OCI-LY7 (cell line): ENCODE measurements around the gene SELPLG. TPM values are rescaled to one million over a fixed set of nuclear protein-coding genes. Genes with fewer than 3 reads are reported as not detected.

Source experiments
- BruUV-seq: library from RNA; stranded (reverse); fragments of 400-500 nt; replicated peaks from 2 replicates; lab custom pipeline; 2021; lab: Mats Ljungman, UMichigan
- CTCF ChIA-PET: fragments of 300-600 bp; sonication (Branson Sonifier 250); formaldehyde crosslinking; loops from one replicate; lab custom pipeline; 2022; ENCODE audit warnings: antibody characterized with exemption; ENCODE audit not compliant: unreplicated experiment; lab: Charles Lee
- POLR2A ChIA-PET: fragments of 300-600 bp; sonication (Branson Sonifier 250); formaldehyde crosslinking; loops from one replicate; lab custom pipeline; 2022; ENCODE audit warnings: antibody characterized with exemption; lab: Charles Lee
- DNase-seq: peaks from one replicate; pipeline ENCODE4 v3.0.0-alpha.2; 2015; ENCODE audit warnings: low spot score
- H2AFZ ChIP-seq: fragments of 200-600 bp; sonication (generic), shearing (Covaris generic); 2 replicates; pipeline ENCODE4 v1.6.1; 2014; ENCODE audit warnings: mild to moderate bottlenecking, antibody characterized with exemption, low read length, moderate library complexity
- H3K27ac ChIP-seq: fragments of 200-600 bp; sonication (generic); 2 replicates; pipeline ENCODE4 v1.5.1; 2014; ENCODE audit warnings: mixed run types, low read depth, mild to moderate bottlenecking, moderate library complexity, low read length, inconsistent platforms; ENCODE audit not compliant: poor library complexity, severe bottlenecking
- H3K36me3 ChIP-seq: fragments of 200-600 bp; sonication (generic); 2 replicates; pipeline ENCODE4 v1.6.1; 2014; ENCODE audit warnings: mild to moderate bottlenecking, antibody characterized with exemption, low read length, moderate library complexity, mixed read lengths; ENCODE audit not compliant: insufficient read depth
- H3K4me1 ChIP-seq: fragments of 200-600 bp; sonication (generic); 2 replicates; pipeline ENCODE4 v1.5.1; 2014; ENCODE audit warnings: mild to moderate bottlenecking, low read length; ENCODE audit not compliant: insufficient read depth, poor library complexity, severe bottlenecking
- H3K4me2 ChIP-seq: fragments of 200-600 bp; sonication (generic); 2 replicates; pipeline ENCODE4 v1.6.1; 2014; ENCODE audit warnings: mild to moderate bottlenecking, low read length
- H3K4me3 ChIP-seq: fragments of 200-600 bp; sonication (generic); 2 replicates; pipeline ENCODE4 v1.5.1; 2014; ENCODE audit warnings: mild to moderate bottlenecking, low read depth, low read length; ENCODE audit not compliant: poor library complexity, severe bottlenecking
- H3K79me2 ChIP-seq: fragments of 200-600 bp; sonication (generic); 2 replicates; pipeline ENCODE4 v1.6.1; 2016; ENCODE audit warnings: low read depth, mild to moderate bottlenecking, low read length, moderate library complexity, mixed read lengths; ENCODE audit not compliant: insufficient read depth
- H3K9me2 ChIP-seq: fragments of 200-600 bp; sonication (generic); 2 replicates; pipeline ENCODE4 v1.6.1; 2016; ENCODE audit warnings: mild to moderate bottlenecking, low read length, mixed read lengths; ENCODE audit not compliant: insufficient read depth
- H3K9me3 ChIP-seq: fragments of 200-600 bp; sonication (generic); 2 replicates; pipeline ENCODE4 v1.6.1; 2014; ENCODE audit warnings: mild to moderate bottlenecking, mixed run types, low read length, mixed read lengths
- H4K20me1 ChIP-seq: fragments of 200-600 bp; sonication (generic); 2 replicates; pipeline ENCODE4 v1.6.1; 2014; ENCODE audit warnings: mild to moderate bottlenecking, antibody characterized with exemption, low read length, moderate library complexity, mixed read lengths; ENCODE audit not compliant: insufficient read depth
- CTCF ChIP-seq: fragments of 200-600 bp; sonication (generic); conservative IDR thresholded peaks from 2 replicates; pipeline ENCODE4 v1.5.1; 2014; ENCODE audit warnings: mild to moderate bottlenecking, antibody characterized with exemption, low read length, moderate library complexity, mixed read lengths
- EZH2phosphoT487 ChIP-seq: fragments of 200-600 bp; sonication (generic); IDR thresholded peaks from 2 replicates; pipeline ENCODE4 v1.6.1; 2018; ENCODE audit warnings: low read depth, borderline replicate concordance, mild to moderate bottlenecking, mixed run types, antibody characterized with exemption, low read length, moderate library complexity, mixed read lengths
- intact Hi-C: fragments of 100-400 bp; cut with micrococcal nuclease; formaldehyde crosslinking; loops from one replicate; pipeline ENCODE4 v1.10.0; 2022; ENCODE audit not compliant: unreplicated experiment
- total RNA-seq, 2 experiments: library from RNA; depleted of rRNA in 1 of 2; stranded (reverse); fragments of >200 nt in 1 of 2; shearing (Covaris generic) in 1 of 2; gene quantifications; 2 replicates each; pipeline ENCODE4 v1.2.3, GENCODE V29; 2014 to 2022

Gene SELPLG
- total RNA-seq, 2 experiments from 2014 or later: 20.0 to 21.0 TPM

GRCh38 chr12:108642269-108642870, 8.7 kb upstream of the SELPLG start:
- Histone ChIP-seq H3K4me3 (peak overlapping the region; percentile 41), H3K4me1 (peaks cover 100% of the 10 kb centered on the region), H2AFZ (no peak overlapping the region), H3K9me2 (no peaks in the 10 kb centered on the region), H4K20me1 (no peaks in the 10 kb centered on the region), H3K36me3 (peaks cover 60% of the 10 kb centered on the region), H3K79me2 (peaks cover 37% of the 10 kb centered on the region; the same call in 1 of the 2 replicates), H3K4me2 (peak overlapping the region; percentile 72), H3K27ac (peak overlapping the region; percentile 99), H3K9me3 (0 out of 2 replicates have a peak, but pooled peaks cover 4% of the 10 kb centered on the region)
- no peak for TF ChIP-seq EZH2phosphoT487
- TF ChIP-seq CTCF: no peak
- peak; percentile 93 for DNase-seq
- no TSS peak for BruUV-seq
- CTCF ChIA-PET: interaction anchor here (0.6 to 1.9 kb wide), 2 partner anchors 19 to 25 kb away, joined by 3 to 5 read pairs; no protein-coding TSS in a partner anchor
- POLR2A ChIA-PET: interaction anchor here (0.6 to 17.7 kb wide), 8 partner anchors 10 to 88 kb away, joined by 3 to 330 read pairs (median 30); partner anchors contain the start of genes ISCU, SART3 and SELPLG
- intact Hi-C loops: loop anchor here (1.0 kb wide), 2 partner anchors 9 to 22 kb away; partner anchors contain the start of gene SELPLG

GRCh38 chr12:108641446-108642268, 8.0 kb upstream of the SELPLG start:
- H3K36me3 ChIP-seq: peaks cover 53% of the 10 kb centered on the region
- ChIA-PET POLR2A (interaction anchor here (0.6 to 17.7 kb wide), 9 partner anchors 9 to 76 kb away, joined by 3 to 330 read pairs (median 27); partner anchors contain the start of genes ISCU, SART3 and SELPLG), CTCF (interaction anchor here (0.9 to 1.9 kb wide), 2 partner anchors 25 to 69 kb away, joined by 3 to 5 read pairs; no protein-coding TSS in a partner anchor)
- peak overlapping the region; percentile 72 for H3K4me2 ChIP-seq
- no peak for TF ChIP-seq CTCF
- TF ChIP-seq EZH2phosphoT487: no peak
- peaks cover 43% of the 10 kb centered on the region; the same call in 1 of the 2 replicates for H3K79me2 ChIP-seq
- H4K20me1 ChIP-seq: no peaks in the 10 kb centered on the region
- 0 out of 2 replicates have a peak, but pooled peaks cover 4% of the 10 kb centered on the region for H3K9me3 ChIP-seq
- no peak overlapping the region for H2AFZ ChIP-seq
- peak overlapping the region; percentile 41 for H3K4me3 ChIP-seq
- DNase-seq: peak; percentile 78
- H3K4me1 ChIP-seq: peaks cover 99% of the 10 kb centered on the region
- H3K27ac ChIP-seq: peak overlapping the region; percentile 99
- intact Hi-C loops: loop anchor here (1.0 kb wide), 2 partner anchors 8 to 23 kb away; partner anchors contain the start of gene SELPLG
- no TSS peak for BruUV-seq
- H3K9me2 ChIP-seq: no peaks in the 10 kb centered on the region
